Measurements from ENCODE around the gene PSEN2.
"Not testable (repeated sequence)": the region's sequence is repeated elsewhere in the genome, so short reads cannot be mapped to it uniquely, and the experiment has no call there.

The PSEN2 gene

DNA sequence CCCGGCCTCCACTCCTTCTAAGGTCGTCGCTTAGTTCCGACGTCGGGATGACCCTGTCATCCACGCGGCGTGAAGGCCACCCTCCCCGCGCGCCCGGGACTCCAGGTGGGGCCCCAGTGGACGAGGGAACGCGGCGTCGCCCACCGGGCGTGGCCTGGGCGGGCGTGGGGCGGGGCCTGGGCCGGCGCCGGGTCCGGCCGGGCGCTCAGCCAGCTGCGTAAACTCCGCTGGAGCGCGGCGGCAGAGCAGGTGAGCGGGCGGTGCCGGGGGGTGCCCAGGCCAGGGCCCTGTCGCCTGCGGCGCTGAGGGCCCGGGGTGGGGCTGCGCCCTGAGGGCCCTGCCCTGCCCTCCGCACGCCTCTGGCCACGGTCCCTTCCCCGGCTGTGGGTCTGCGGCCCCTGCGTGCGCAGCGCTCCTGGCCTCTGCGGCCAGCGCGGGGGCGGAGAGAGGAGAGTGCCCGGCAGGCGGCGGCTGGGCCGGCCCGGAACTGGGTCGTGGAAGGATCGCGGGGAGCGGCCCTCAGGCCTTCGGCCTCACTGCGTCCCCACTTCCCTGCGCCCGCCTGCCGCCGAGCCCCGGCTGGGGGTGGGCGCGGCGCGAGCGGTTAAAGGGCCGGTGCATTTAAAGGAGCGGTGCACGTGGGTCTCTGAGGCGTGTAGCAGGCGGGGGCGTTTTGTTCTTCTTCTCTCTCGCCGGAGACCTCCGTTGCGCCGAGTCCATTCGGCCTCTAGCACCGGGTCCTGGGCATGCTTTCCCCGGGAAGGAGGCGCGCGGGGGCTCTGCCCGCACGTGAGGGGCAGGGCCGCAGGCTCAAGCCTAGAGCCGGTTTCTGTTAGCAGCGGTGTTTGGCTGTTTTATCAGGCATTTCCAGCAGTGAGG is at the start of gene PSEN2:
TSS of gene PSEN2 (plus strand) at position 216 of the 879 bp plus-strand sequence. CDS start 11,292 bp downstream, outside the sequence.
- peak; percentile 85 for DNase-seq

DNA sequence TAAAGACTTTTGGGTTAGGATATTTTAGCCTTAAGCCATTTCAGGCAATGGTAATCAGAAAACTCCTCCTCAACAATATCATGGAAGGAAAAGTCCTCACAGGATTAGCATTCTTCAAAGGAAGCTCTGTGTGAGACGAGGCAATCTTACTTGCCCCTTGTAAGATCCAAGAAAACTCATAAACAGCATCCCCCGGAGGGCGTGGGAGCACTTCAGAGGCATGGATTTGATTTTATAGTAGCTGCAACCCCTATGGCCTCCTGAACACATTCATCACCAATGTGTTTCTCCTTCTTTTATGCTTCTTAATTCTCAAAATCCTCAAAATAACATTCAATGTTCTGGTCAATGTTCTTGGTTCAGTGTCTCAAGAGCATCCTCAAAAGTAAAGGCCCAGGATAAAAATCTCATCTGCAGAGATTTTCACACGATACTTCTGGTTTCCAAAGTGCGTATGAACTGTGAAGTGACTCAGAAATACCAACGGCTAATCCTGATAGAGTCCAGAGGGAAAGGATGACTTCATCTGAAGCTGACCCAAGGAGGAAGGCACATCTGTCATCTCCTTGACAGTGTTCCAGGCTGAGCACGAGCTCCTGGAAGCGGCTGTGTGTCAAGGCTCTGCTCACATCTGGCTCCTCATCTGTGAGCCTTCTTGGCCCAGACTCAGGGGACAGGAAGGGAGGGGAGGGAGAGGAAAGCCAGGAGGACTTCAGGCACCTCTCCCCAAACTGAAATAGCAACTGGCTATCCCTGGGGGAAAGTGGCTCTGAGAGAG is 49.3 kb upstream of the PSEN2 start:
- DNase-seq, result no peak

DNA sequence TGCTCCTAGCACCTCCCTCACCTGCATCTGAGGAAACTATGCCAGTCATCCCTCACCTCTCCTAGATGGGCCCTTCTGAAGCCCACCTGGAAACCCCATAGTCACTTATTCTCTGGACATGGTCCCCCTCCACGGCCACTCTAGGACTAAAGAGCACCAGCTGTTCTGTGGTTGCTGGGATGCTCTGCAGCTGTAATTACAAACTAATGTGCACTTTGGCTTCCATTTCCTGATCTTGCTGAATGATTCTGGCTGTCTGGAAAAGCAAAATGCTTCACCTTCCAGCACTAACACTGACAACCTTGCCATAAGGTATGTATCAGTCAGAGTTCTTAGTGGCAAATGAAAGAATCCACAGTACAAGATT is 48.7 kb upstream of the PSEN2 start:
- DNase-seq, result no peak

DNA sequence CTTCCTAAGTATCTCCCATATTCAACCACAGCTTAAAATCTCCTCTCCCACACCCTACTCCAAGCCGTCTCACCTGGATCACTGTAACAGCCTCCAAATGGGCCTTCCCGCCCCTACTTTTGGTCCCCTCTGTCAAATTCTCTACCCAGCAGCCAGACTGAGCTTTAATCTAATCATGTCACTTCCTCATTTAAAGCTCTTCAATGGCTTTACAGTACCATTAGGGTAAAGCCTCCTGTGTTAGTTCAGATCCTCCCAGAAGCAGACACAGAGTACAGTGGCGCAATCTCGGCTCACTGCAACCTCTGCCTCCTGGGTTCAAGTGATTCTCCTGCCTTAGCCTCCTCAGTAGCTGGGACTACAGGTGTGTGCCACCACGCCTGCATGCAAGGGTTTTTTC is 46.8 kb upstream of the PSEN2 start:
- DNase-seq, result no peak

DNA sequence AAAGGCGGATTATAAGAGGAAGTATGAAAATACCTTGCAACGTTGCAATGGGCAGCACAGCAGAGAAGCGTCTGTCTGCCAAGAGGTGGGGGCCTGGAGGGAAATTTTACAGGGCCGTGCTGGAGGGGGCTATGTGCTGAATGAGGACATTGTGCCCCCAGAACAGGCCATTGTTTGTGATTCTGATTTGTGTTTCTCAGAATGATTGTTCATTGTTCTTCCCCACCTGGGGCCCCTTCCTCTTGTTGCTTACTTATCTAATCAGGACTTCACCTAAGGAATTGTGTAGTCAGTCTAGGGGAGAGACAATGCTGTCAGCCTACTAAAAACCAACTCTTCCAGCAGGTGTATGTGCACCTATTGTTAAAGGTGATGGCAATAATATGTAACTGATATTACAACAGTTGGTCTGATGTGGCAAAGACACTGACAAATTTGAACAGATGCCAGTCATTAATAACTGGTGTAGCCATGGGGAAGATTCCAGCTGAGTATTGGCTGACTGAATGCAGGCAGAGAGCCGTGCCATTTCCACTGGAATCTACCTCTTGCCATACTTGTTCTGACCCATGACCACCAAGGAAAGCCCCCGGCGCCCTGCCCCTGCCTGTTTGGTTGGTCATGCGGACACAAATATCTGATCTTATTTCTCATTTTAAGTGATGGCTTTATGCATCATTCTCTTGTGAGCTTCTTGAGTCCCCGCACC is 45.2 kb upstream of the PSEN2 start:
- peak; percentile 51 for DNase-seq

DNA sequence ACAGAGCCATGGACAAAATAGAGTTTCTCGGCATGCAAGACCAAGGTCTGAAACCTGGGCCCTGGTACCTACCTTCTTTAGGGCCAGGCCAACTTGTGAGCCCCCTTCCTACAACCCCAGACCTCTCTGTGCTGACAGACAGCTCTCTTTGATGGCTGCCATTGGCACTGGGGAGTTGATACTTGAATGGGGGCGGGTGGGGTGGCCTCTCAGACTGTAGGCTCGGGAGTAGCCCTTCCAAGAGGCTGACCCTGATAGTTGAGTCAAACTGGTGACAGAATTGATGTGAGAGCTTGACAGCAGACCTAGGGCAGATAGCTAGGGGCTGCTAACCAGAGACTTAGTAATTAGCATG is 44.7 kb upstream of the PSEN2 start:
- no peak for DNase-seq

DNA sequence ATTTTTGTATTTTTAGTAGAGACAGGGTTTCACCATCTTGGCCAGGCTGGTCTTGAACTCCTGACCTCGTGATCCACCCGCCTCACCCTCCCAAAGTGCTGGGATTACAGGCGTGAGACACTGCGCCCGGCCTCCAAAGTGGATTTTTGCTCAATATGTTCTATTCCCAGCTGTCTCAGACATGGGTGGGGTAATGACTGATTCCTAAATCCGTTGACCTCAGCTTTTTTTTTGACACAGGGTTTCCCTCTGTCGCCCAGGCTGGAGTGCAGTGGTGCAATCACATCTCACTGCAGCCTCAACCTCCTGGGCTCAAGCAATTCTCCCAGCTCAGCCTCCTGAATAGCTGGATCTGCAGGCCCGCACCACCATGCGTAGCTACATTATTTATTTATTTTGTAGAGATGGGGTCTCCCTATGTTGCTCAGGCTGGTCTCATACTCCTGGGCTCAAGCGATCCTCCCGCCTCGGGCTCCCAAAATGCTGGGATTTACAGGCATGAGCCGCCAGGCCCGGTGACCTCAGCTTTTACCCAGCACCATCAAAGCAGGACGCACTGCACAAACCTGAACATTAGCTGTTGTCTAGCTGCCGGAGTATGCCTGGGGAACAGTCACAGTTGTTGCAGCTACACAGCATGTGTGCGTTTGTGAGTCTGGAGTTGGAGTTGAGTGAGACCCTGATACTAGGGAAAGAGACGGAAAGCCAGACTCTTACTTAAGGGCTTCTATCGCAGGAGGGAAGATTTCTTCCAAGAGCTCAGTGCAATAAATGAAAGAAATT is 43.7 kb upstream of the PSEN2 start:
- no peak for DNase-seq

DNA sequence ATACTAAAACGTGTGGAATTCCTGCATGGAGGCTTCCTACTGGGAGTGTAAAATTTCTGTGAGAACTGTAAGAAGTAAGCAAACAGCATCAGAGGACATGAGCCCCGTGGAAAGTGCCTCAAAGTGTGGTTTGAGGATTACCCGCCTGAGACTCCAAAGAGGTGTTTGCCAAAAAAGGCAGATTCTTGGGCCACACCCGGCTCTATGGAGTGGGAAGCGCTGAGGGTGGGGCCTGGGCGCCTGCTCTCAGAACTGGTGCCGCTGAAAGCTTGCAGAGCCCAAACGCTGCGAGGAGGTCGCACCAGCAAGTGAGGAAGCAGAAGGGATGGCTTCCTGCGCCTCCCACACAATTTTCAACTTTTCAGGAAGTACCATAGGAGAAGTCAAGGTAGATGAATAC is 43.0 kb upstream of the PSEN2 start:
- DNase-seq, result no peak

DNA sequence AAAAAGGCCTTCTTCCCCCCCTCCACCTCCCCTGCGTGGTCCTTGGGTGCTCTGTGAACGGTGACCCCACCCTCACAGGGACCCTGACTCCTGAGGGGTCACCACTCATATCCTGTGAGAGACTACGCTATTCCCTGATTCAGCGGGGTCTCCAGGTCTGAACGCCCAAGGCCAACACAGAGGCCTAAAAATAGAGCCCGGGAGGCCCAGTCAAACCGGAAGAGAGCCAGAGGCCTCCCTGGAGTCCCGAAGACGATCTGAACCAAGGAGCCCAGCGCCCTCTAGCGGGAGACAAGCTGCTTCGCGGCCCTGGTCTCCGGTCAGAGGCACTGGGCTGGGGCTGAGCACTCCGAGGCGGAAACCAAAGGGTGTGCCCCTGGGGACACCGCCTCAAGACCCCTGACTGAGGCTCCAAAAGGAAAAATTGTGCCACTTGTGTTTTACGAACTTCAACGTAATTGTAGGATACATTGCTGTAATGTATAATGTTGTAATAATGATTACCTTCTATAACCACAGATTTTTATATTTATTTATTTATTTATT is 42.4 kb upstream of the PSEN2 start:
- DNase-seq, result peak; percentile 95

DNA sequence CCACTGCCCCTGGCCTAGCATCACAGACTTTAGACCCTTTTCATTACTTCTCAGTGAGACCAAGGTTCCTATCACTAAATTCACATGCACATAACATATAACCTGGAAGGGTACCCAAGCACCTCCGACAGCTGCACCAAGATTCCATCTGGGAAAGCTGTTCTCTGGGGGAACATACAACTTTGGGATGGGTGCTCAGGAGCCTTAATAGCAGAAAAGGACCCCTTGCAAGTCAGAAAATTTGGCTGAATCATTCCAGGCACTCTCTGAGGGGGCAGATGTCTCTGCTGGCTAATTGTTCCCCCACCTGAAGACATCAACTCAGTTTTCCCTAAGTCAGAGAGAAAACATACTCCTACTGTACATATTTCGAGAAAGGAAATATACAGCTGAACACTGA is 41.3 kb upstream of the PSEN2 start:
- DNase-seq, result no peak

DNA sequence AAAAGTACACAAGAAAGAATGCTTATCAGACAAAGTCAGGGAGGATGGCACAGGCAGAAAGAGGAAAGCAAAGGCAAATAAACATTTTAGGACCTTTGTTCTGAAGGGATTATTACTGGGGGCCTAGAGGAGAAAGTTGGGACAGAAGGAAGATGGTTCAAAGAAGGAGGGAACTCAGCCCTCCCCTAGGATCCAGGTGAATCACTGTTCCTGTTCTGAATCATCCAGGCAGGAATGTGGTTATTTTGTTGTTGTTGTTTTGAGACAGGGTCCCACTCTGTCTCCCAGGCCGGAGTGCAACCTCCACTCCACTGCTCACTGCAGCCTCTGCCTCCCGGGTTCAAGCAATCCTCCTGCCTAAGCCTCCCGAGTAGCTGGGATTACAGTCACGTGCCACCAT is 38.5 kb upstream of the PSEN2 start:
- no peak for DNase-seq

DNA sequence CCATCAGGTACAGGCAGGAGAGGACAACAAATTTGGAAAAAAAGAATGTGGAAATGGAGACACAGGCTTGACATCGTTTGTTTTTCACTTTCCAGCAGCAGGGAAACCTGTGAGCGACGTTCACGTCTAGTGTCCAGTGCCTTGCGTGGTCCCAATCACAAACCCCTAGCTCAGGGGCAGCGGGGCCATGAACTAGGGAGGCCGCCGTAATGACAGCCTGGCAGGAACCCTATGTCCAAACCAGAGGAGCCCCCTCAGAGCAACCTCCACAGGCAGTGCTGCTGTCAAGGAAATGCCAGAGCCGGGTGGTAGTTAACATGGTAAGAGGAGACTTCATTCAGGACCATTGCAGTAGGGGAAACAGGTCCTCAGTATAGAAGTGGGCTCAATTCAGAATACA is 37.8 kb upstream of the PSEN2 start:
- DNase-seq, result no peak

DNA sequence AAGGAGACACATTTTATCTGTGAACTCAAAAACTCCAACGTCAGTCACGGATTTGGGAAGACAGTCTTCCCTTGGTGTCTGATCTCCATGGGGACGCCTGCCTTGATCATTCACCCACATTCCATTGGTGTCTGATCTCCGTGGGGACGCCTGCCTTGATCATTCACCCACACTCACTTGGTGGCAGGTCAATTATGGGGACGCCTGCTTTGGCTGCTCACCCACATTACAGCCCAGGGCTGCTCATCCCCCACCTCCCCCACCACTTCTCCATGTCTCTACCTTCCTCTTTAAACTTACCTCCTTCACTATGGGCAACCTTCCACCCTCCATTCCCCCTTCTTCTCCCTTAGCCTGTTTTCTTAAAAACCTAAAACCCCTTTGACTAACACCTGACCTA is 36.2 kb upstream of the PSEN2 start:
- not testable (repeated sequence) for DNase-seq

DNA sequence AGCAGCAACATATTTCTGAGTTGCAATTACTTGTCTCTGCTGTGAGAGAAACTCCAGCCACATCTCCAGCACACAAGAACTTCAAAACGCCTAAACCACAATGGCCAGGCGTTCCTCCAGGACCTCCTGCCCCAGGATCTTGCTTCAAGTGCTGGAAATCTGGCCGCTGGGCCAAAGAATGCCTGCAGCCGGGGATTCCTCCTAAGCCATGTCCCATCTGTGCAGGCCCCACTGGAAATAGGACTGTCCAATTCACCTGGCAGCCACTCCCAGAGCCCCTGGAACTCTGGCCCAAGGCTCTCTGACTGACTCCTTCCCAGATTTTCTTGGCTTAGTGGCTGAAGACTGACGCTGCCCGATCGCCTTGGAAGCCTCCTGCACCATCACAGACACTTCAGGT is 35.0 kb upstream of the PSEN2 start:
- DNase-seq, result not testable (repeated sequence)

DNA sequence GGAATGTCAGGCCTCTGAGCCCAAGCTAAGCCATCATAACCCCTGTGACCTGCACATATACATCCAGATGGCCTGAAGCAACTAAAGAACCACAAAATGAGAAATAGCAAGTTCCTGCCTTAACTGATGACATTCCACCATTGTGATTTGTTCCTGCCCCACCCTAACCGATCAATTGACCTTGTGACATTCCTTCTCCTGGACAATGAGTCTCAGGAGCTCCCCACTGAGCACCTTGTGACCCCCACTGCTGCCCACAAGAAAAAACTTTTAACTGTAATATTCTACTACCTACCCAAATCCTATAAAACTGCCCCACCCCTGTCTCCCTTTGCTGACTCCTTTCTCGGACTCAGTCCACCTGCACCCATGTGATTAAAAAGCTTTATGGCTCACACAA is 32.5 kb upstream of the PSEN2 start:
- DNase-seq, result not testable (repeated sequence)

DNA sequence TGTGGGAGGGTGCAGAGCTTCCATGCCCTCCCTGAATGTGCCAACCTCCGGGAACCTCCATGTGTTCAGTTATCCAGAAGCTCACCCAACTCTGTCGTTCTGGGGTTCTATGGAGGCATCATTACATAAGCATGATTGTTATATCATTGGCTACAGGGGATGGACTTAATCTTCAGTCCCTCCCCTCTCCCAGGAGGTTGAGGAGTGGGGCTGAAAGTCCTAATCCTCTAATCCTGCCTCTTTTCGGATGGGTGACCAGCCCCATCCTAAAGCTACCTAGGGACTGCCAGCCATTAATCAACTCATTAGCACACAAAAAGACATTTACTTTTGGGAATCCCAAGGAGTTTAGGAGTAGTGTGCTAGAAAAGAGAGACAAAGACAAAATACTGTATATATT is 32.0 kb upstream of the PSEN2 start:
- no peak for DNase-seq

DNA sequence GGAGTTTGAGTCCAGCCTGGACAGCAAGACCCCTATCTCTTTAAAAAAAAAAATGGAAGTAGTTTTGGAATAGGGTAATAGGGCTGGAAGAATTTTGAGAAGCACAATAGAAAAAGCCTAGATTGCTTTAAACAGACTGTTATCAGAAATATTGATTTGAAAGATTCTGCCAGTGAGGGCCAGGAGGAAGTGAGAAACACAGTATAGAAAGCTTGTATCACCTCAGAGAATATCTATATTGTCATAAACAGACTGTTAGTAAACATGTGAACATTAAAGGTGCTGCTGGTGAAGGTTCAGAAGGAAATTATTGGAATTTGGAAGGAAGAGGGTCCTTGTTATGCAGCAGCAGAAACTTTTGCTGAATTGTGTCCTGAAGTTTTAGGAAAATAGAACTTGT is 24.8 kb upstream of the PSEN2 start:
- DNase-seq, result no peak

DNA sequence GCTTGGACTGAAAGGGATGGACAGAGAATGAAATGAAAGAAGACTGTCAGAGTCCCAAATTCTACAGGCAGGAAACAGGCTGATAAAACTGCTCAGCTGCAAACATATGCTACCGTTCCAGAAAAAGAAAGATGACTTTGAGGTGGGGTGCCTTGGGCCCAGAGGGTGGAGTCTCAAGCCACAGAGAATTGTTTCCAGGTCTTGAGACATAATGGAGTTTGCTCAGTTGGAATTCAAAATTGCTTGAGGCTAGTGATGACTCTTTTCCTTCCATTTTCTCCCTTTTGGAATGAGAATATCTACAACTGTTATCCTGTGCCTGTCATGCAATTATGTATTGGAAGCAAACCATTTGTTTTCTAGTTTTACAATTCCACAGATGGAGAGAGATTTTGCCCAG is 23.6 kb upstream of the PSEN2 start:
- no peak for DNase-seq

DNA sequence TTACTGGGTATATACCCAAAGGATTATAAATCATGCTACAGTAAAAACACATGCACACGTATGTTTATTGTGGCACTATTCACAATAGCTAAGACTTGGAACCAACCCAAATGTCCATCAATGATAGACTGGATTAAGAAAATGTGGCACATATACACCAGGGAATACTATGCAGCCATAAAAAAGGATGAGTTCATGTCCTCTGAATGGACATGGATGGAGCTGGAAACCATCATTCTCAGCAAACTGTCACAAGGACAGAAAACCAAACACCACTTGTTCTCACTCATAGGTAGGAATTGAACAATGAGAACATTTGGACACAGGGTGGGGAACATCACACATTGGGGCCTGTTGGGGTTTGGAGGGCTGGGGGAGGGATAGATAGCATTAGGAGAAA is 15.9 kb upstream of the PSEN2 start:
- not testable (repeated sequence) for DNase-seq

DNA sequence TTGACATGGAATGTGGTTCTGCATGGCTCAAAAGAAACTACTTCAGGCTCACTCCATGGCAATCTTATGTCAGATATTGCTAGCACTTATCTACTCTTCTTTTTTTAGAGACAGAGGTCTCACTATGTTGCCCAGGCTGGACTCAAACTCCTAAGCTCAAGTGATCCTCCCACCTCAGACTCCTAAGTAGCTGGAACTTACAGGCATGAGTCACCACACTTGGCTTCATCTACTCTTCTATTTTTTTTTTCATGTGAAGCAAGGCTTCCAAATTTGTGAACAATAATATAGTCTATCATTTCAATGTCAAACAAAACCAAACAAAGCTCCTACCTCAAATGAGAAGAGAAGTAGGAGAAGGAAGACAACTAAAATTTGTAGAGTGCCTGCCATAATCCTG is 7.5 kb upstream of the PSEN2 start:
- DNase-seq, result no peak

DNA sequence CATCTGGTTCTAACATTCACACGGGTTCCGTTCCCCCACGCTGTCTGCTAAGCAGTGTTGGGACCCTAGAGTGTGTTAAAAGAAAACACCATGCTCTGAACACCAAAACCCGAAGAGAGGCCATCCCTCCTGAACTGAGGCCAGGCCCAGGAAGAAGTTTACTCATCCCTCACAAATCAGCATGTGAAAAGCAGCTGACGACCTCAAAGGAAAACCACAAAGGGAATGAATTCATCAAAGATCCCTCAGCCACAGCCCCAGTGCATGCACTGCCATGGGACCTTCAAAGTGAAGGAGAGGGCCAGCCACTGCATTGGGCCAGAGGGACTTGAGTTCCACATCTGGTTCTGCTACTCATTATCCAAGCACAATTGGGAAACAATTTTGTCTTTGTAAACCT is 7.0 kb upstream of the PSEN2 start:
- DNase-seq, result no peak

DNA sequence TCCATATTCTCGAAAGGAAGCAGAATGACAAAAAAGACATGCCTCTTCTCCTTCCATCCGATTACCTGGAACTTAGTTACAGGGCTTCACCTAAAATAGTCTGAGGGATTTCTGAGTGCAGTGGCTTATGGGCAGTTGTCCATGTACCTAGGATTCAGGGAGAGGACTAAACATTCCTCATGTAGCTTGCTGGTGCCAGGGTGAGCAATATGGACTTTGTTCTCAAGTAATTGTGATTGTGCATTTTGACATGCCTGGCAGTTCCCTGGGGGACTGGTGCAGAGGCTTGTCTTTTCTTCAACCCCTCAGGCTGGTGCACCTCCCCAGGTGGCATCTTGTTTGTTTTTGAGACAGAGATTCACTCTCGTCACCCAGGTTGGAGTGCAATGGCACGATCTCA is 6.1 kb upstream of the PSEN2 start:
- no peak for DNase-seq

DNA sequence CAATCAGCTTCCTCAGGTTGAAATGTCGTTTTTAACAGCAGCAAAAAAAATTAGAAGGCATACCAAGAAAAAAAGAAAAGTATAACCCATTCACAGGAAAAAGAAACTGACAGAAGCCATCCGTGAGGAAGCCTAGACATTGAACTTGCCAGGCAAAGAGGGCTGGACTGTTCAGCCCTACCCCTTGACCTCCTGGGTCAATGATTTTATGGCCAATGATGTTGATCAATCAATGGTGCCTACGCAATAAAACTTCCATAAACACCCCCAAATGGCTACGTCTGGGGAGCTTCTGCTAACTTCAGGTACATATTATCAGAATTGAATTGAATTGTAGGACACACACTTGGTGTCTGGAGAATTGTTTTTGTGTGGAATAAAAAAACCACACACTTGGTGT is 4.8 kb upstream of the PSEN2 start:
- DNase-seq, result no peak
